Mesothelial cell of epicardium (in vitro differentiated cells): ENCODE data around the gene TDRD15. TPM values are rescaled to one million over a fixed set of nuclear protein-coding genes. Genes with fewer than 3 reads are reported as not detected.

Experiments used
- DNase-seq, 2 experiments: peaks; one replicate each; pipeline ENCODE4 v3.0.0; 2021; ENCODE audit warnings: low spot score in 2 of 2; ENCODE audit not compliant: unreplicated experiment in 2 of 2
- H3K27ac Mint-ChIP-seq: 2 replicates; pipeline ENCODE4 v1.8.0; 2021; ENCODE audit warnings: mixed read lengths
- H3K27me3 Mint-ChIP-seq: 2 replicates; pipeline ENCODE4 v1.8.0; 2021; ENCODE audit warnings: low read depth, mixed read lengths
- H3K36me3 Mint-ChIP-seq: 2 replicates; pipeline ENCODE4 v1.8.0; 2021; ENCODE audit warnings: mixed read lengths
- H3K4me1 Mint-ChIP-seq: 2 replicates; pipeline ENCODE4 v1.8.0; 2021; ENCODE audit warnings: mixed read lengths
- H3K4me3 Mint-ChIP-seq: 2 replicates; pipeline ENCODE4 v1.8.0; 2021; ENCODE audit warnings: mild to moderate bottlenecking, moderate library complexity, mixed read lengths
- H3K9me3 Mint-ChIP-seq: 2 replicates; pipeline ENCODE4 v1.8.0; 2021; ENCODE audit warnings: mixed read lengths
- CTCF ChIP-seq: fragments of 200-600 bp; sonication (generic); IDR thresholded peaks from one replicate; pipeline ENCODE4 v1.5.0; 2021; ENCODE audit warnings: antibody characterized with exemption; ENCODE audit not compliant: unreplicated experiment
- total RNA-seq: library from RNA; stranded (reverse); gene quantifications from 3 replicates; pipeline ENCODE4 v1.2.1, GENCODE V29; 2021

TDRD15 gene
- total RNA-seq, 1 donor from 2014 or later = not detected

- Mint-ChIP-seq H3K27ac (no peak overlapping the region), H3K36me3 (no peaks in the 10 kb centered on the region), H3K27me3 (peaks cover 39% of the 10 kb centered on the region), H3K4me1 (no peaks in the 10 kb centered on the region), H3K4me3 (no peak overlapping the region), H3K9me3 (peaks cover 11% of the 10 kb centered on the region)
- no peak for TF ChIP-seq CTCF
- no peak for DNase-seq
Observed at GRCh38 chr2:21155365-21156136, 31.8 kb downstream of the TDRD15 start.

GRCh38 chr2:21161122-21161521 lies 37.4 kb downstream of the TDRD15 start:
- Mint-ChIP-seq H3K4me1 (no peaks in the 10 kb centered on the region), H3K9me3 (no peaks in the 10 kb centered on the region), H3K36me3 (no peaks in the 10 kb centered on the region), H3K27me3 (peaks cover 28% of the 10 kb centered on the region), H3K4me3 (no peak overlapping the region), H3K27ac (no peak overlapping the region)
- no peak for TF ChIP-seq CTCF
- no peak for DNase-seq

GRCh38 chr2:21161832-21162614 lies 38.3 kb downstream of the TDRD15 start:
- H3K27me3 Mint-ChIP-seq = peaks cover 24% of the 10 kb centered on the region
- no peaks in the 10 kb centered on the region for H3K36me3 Mint-ChIP-seq
- no peak overlapping the region for H3K4me3 Mint-ChIP-seq
- H3K9me3 Mint-ChIP-seq = no peaks in the 10 kb centered on the region
- no peak for DNase-seq
- no peak for TF ChIP-seq CTCF
- H3K27ac Mint-ChIP-seq = no peak overlapping the region
- H3K4me1 Mint-ChIP-seq = no peaks in the 10 kb centered on the region

- no peaks in the 10 kb centered on the region for H3K36me3 Mint-ChIP-seq
- no peak overlapping the region for H3K27ac Mint-ChIP-seq
- DNase-seq = no peak
- no peaks in the 10 kb centered on the region for H3K9me3 Mint-ChIP-seq
- no peaks in the 10 kb centered on the region for H3K4me1 Mint-ChIP-seq
- no peak for TF ChIP-seq CTCF
- H3K4me3 Mint-ChIP-seq = no peak overlapping the region
- peaks cover 22% of the 10 kb centered on the region for H3K27me3 Mint-ChIP-seq
Observed at GRCh38 chr2:21162615-21162878, 38.8 kb downstream of the TDRD15 start.

- DNase-seq = no peak
- Mint-ChIP-seq H3K4me3 (no peak overlapping the region), H3K4me1 (no peaks in the 10 kb centered on the region), H3K27me3 (peaks cover 25% of the 10 kb centered on the region), H3K9me3 (no peaks in the 10 kb centered on the region), H3K36me3 (no peaks in the 10 kb centered on the region), H3K27ac (no peak overlapping the region)
- TF ChIP-seq CTCF = no peak
Observed at GRCh38 chr2:21163213-21163612, 39.4 kb downstream of the TDRD15 start.
